ENCODE data around the gene ISM1. TPM values are rescaled to one million over a fixed set of nuclear protein-coding genes. Genes with fewer than 3 reads are reported as not detected.

The ISM1 gene
- total RNA-seq, 3 donors from 2014 or later: 13.0 to 18.7 (median 15.2) TPM

DNA sequence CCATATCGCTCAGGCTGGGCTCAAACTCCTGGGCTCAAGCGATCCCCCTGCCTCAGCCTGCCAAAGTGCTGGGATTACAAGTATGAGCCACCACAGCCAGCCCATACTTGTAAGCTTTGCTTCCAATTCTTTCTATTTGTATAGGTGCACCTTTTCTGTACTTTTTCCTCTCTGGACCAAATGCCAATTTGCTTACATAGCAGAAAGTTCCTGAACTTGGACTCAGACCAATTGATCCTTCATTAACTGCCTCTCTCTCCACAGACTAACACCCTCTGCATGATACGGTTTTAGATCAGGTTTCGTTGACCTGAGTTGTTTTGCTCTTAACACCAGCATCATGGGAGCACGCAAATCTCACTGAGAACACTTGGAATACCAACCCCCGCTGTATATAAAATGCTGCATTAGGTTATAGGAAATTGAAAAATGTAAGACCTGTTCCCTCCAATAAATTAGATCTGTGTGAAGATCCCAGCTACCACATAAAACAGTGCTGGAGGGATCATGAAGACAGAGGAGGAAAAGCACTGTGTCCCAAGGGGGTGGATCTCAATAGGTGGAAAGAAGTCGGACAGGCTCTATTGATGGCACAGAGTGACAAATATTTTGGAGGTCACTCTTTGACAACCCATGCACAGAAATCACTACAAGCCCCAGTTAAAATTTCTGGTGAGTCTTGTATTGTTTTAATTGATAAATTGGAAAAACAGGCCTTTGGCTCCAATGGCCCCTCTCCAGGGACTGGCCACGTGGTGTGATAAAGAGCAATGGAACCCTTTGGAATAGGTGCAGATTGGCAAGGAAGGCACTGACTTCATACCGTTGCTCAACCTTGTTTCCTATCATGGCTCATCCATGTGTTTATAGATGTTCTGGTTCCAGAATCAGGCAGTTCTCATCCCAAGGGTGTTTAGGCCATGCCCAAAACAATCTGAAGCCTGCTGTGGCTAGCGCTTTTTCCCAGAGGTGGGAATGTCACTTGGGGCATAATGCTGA, 51.2 kb downstream of the ISM1 start:
- H3K27me3 ChIP-seq: no peaks in the 10 kb centered on the region
- no peak overlapping the region for H3K4me3 ChIP-seq
- H3K36me3 ChIP-seq: no peaks in the 10 kb centered on the region
- intact Hi-C loops (cut with DNase I; ENCODE audit: low total_unique reads): no loop called here
- peak overlapping the region in 1 of 2 donors; percentile 25 for H3K27ac ChIP-seq
- DNase-seq (ENCODE audit: low spot score in 2 of 2): no peak
- H3K4me1 ChIP-seq: no peaks in the 10 kb centered on the region
- no peaks in the 10 kb centered on the region for H3K9me3 ChIP-seq
- TF ChIP-seq POLR2AphosphoS5 (IDR thresholded peaks at IDR 0.05) (peak in 2 of 3 donors; percentile 24 to 34), POLR2A (IDR thresholded peaks at IDR 0.05) (no peak)

DNA sequence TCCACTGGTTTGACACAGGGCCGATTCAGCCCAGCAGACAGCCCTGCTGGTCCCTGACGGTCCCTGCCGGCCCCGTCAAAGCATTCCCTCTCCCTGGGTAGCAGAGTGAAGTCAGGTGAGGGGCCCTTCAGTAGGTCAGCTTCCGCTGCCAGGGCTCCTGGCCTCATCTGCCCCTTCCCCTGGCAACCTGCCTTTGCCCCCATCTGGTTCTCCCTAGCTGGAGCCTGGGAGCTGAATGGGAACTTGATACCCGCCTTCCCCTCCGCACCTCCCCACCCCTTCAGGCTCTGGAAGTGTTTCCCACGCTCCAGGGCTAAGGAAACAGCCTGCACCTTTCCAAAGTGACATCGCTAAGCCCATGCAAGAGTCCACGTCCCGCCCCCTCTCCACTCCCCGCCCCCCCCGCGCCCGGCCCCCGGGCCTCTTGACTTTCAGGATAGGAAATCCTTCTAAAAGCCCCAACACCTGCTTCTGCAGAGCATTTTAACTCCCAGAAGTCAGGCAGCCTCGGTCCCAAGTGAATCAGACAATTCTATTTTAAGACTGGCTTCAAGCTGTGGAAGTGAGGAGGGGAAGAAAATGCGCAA, 53.3 kb downstream of the ISM1 start:
- intact Hi-C loops (cut with DNase I; ENCODE audit: low total_unique reads): no loop called here
- Histone ChIP-seq H3K27me3 (no peaks in the 10 kb centered on the region), H3K27ac (peak overlapping the region in 1 of 2 donors; percentile 43), H3K36me3 (no peaks in the 10 kb centered on the region), H3K4me1 (no peaks in the 10 kb centered on the region), H3K4me3 (no peak overlapping the region), H3K9me3 (no peaks in the 10 kb centered on the region)
- no peak for TF ChIP-seq POLR2AphosphoS5 (IDR thresholded peaks at IDR 0.05)
- TF ChIP-seq, protein P1, sequence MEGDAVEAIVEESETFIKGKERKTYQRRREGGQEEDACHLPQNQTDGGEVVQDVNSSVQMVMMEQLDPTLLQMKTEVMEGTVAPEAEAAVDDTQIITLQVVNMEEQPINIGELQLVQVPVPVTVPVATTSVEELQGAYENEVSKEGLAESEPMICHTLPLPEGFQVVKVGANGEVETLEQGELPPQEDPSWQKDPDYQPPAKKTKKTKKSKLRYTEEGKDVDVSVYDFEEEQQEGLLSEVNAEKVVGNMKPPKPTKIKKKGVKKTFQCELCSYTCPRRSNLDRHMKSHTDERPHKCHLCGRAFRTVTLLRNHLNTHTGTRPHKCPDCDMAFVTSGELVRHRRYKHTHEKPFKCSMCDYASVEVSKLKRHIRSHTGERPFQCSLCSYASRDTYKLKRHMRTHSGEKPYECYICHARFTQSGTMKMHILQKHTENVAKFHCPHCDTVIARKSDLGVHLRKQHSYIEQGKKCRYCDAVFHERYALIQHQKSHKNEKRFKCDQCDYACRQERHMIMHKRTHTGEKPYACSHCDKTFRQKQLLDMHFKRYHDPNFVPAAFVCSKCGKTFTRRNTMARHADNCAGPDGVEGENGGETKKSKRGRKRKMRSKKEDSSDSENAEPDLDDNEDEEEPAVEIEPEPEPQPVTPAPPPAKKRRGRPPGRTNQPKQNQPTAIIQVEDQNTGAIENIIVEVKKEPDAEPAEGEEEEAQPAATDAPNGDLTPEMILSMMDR (IDR thresholded peaks at IDR 0.05): no peak
- no peak for TF ChIP-seq POLR2A (IDR thresholded peaks at IDR 0.05)
- DNase-seq (ENCODE audit: low spot score in 2 of 2): no peak

DNA sequence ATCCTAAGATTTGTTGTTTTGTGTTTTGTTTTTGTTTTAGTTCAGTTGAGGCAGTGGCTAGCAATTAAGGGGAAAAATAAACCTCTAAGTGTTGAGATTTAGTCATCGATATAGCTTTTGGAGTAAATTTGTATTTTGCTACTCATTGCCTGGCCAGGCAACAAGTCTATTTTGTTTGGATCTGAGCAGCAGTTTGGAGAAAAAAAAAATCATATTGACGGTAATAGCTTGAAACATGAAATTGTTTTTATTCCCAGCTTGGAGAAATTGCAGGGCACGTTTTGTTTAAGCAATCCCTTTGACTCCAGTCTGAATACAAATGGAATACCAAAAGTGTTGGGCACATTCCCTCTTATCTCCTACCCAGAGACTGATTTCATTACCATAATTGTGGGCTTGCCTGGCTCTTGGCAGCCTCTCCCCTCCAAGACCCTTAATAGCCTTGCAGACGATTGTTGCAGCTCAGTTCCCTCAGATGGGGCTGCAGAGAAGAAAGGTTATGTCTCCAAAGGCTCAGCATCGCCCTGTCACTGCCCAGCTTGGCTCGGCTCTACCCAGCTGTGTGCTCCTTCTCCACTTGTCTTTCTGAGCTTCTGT, 56.0 kb downstream of the ISM1 start:
- H3K9me3 ChIP-seq: no peaks in the 10 kb centered on the region
- H3K27ac ChIP-seq: peak overlapping the region in 1 of 2 donors; percentile 76
- H3K27me3 ChIP-seq: no peaks in the 10 kb centered on the region
- DNase-seq (ENCODE audit: low spot score in 2 of 2): no peak
- H3K4me1 ChIP-seq: no peaks in the 10 kb centered on the region
- no peak overlapping the region for H3K4me3 ChIP-seq
- H3K36me3 ChIP-seq: no peaks in the 10 kb centered on the region
- TF ChIP-seq, protein P1 (IDR thresholded peaks at IDR 0.05): no peak
- intact Hi-C loops (cut with DNase I; ENCODE audit: low total_unique reads): no loop called here

DNA sequence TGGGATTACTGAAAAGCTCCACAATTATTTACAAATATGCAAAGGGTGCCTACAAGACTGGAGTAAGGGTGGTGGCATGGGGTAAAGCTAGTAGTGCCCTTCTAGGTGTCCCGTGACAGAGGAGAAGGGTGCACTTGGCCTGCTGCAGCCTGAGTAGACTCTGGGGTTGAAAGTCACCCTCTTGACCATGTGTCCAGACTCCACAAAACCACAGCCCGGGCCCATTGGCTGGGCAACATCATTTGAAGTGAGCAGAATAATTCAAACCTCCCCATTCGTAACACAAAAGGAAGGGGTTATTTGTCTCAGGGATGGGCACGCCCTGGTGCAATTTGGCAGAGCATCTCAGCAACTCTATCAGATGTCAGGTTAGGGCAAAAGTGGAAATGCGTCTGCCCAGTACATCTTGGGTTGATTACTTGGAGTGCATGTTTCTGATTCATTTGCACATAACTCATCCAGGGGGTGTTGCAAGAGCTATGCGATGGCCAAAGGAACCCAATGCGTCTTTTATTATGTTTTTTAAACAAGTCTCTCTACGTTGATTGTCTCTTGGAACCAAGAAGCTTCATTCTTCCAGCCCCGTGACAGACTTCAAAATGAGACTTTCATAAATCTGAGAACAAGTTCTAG, 56.7 kb downstream of the ISM1 start:
- TF ChIP-seq, protein P1 (IDR thresholded peaks at IDR 0.05): no peak
- peak in 2 of 3 donors; percentile 30 to 90 for TF ChIP-seq POLR2AphosphoS5 (IDR thresholded peaks at IDR 0.05)
- no peak for DNase-seq (ENCODE audit: low spot score in 2 of 2)
- Histone ChIP-seq H3K9me3 (no peaks in the 10 kb centered on the region), H3K4me3 (no peak overlapping the region), H3K27ac (peak overlapping the region; percentile 31 to 76), H3K4me1 (no peaks in the 10 kb centered on the region), H3K27me3 (no peaks in the 10 kb centered on the region), H3K36me3 (no peaks in the 10 kb centered on the region)
- intact Hi-C loops (cut with DNase I; ENCODE audit: low total_unique reads): no loop called here

DNA sequence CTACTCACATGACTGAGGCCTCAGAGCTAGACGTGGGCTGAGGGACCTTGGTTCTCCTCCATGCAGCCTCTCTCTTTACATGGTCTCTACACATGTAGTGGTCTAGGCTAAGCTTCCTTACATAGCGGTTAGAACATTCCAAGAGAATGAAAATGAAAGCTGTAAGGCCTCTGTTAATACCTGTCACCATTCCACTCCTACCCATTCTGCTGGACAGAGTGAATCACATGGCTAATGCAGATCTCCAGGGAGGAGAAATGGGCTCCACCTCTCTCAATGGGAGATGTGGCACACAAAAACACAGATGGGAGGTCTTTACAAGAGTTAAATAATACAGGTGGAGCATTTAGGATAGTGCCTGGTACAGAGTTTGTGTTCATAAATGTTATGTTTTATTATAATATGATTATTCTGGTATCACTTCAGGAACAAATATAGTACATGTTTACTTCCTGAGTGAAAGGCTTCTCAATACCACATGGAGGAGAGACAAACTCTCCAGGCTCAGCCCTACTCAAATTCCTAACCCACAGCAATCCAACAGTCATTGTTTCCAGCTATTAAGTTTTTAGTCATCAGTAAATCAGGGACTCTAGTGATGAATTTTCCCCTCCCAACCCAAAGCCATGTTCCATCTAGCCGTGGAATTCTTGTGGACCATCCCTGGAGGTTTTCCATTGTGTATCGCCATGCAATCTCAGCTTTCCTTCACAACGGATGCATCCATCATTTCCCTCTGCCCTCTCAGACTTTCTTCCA, 57.9 kb downstream of the ISM1 start:
- Histone ChIP-seq H3K27ac (peak overlapping the region; percentile 31 to 70), H3K4me1 (no peaks in the 10 kb centered on the region), H3K4me3 (no peak overlapping the region), H3K9me3 (no peaks in the 10 kb centered on the region), H3K27me3 (no peaks in the 10 kb centered on the region), H3K36me3 (no peaks in the 10 kb centered on the region)
- intact Hi-C loops (cut with DNase I; ENCODE audit: low total_unique reads): no loop called here
- DNase-seq (ENCODE audit: low spot score in 2 of 2): no peak
- TF ChIP-seq POLR2A (IDR thresholded peaks at IDR 0.05) (no peak), POLR2AphosphoS5 (IDR thresholded peaks at IDR 0.05) (no peak)
- TF ChIP-seq, protein P1 (IDR thresholded peaks at IDR 0.05): no peak
